ENCODE measurements around the gene NANOS1. TPM values are rescaled to one million over a fixed set of nuclear protein-coding genes. Genes with fewer than 3 reads are reported as not detected.

Gene NANOS1
- total and polyA plus RNA-seq, 9 of the 15 experiments (the other 6 are each of a cell fraction or from before 2014, with no cell fraction given): 0.14 to 1.6 (median 0.83) TPM; not detected in 1

DNA sequence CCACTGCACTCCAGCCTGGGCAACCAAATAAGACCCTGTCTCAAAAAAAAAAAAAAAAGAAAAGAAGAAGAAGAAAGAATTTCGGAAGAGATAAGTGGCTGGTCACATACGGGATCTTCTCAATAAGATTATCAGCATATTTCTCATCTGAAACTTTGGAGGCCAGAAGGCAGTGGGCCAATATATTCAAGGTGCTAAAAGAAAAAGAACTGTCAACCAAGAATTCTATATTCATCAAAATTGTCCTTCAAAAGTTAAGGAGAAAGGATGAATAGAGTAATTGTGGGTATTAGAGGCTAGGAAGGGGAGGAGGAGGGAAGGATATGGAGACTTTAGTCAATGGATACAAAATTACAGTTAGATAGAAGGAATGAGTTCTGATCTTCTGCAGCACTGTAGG is 43.9 kb upstream of the NANOS1 start (continued):
- TF ChIP-seq, protein P1, sequence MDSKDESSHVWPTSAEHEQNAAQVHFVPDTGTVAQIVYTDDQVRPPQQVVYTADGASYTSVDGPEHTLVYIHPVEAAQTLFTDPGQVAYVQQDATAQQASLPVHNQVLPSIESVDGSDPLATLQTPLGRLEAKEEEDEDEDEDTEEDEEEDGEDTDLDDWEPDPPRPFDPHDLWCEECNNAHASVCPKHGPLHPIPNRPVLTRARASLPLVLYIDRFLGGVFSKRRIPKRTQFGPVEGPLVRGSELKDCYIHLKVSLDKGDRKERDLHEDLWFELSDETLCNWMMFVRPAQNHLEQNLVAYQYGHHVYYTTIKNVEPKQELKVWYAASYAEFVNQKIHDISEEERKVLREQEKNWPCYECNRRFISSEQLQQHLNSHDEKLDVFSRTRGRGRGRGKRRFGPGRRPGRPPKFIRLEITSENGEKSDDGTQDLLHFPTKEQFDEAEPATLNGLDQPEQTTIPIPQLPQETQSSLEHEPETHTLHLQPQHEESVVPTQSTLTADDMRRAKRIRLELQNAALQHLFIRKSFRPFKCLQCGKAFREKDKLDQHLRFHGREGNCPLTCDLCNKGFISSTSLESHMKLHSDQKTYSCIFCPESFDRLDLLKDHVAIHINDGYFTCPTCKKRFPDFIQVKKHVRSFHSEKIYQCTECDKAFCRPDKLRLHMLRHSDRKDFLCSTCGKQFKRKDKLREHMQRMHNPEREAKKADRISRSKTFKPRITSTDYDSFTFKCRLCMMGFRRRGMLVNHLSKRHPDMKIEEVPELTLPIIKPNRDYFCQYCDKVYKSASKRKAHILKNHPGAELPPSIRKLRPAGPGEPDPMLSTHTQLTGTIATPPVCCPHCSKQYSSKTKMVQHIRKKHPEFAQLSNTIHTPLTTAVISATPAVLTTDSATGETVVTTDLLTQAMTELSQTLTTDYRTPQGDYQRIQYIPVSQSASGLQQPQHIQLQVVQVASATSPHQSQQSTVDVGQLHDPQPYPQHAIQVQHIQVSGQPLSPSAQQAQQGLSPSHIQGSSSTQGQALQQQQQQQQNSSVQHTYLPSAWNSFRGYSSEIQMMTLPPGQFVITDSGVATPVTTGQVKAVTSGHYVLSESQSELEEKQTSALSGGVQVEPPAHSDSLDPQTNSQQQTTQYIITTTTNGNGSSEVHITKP (IDR thresholded peaks at IDR 0.05; ENCODE audit: partially characterized antibody): no peak
- TF ChIP-seq, protein P2, sequence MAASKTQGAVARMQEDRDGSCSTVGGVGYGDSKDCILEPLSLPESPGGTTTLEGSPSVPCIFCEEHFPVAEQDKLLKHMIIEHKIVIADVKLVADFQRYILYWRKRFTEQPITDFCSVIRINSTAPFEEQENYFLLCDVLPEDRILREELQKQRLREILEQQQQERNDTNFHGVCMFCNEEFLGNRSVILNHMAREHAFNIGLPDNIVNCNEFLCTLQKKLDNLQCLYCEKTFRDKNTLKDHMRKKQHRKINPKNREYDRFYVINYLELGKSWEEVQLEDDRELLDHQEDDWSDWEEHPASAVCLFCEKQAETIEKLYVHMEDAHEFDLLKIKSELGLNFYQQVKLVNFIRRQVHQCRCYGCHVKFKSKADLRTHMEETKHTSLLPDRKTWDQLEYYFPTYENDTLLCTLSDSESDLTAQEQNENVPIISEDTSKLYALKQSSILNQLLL (CRISPR knock-in tag; IDR thresholded peaks at IDR 0.05; ENCODE audit: borderline replicate concordance): no peak
- no peak for TF ChIP-seq MYBL2 (IDR thresholded peaks at IDR 0.05; ENCODE audit: low read depth)
- TF ChIP-seq MYBL2 (CRISPR knock-in tag; IDR thresholded peaks at IDR 0.05; ENCODE audit: borderline replicate concordance): no peak
- TF ChIP-seq, protein P3, sequence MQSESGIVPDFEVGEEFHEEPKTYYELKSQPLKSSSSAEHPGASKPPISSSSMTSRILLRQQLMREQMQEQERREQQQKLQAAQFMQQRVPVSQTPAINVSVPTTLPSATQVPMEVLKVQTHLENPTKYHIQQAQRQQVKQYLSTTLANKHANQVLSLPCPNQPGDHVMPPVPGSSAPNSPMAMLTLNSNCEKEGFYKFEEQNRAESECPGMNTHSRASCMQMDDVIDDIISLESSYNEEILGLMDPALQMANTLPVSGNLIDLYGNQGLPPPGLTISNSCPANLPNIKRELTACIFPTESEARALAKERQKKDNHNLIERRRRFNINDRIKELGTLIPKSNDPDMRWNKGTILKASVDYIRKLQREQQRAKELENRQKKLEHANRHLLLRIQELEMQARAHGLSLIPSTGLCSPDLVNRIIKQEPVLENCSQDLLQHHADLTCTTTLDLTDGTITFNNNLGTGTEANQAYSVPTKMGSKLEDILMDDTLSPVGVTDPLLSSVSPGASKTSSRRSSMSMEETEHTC (IDR thresholded peaks at IDR 0.05): no peak
- TF ChIP-seq ETV5 (CRISPR knock-in tag; IDR thresholded peaks at IDR 0.05; ENCODE audit: low read depth): no peak
